ENCODE measurements around the gene SLC31A1.
"Not testable (repeated sequence)": the region's sequence is repeated elsewhere in the genome, so short reads cannot be mapped to it uniquely, and the experiment has no call there.

The SLC31A1 gene

GRCh38 chr9:113267911-113268566 is 46.7 kb downstream of the SLC31A1 start:
- no peak for DNase-seq

- no peak for DNase-seq
These were observed 48.0 kb downstream of the SLC31A1 start for GRCh38 chr9:113269355-113269754.

- DNase-seq: no peak
These were observed 48.5 kb downstream of the SLC31A1 start for GRCh38 chr9:113269871-113270270.

GRCh38 chr9:113274474-113275156 is 53.3 kb downstream of the SLC31A1 start:
- DNase-seq: peak; percentile 80

GRCh38 chr9:113275157-113276131 is 54.1 kb downstream of the SLC31A1 start, which contains the start of the genes CDC26 and PRPF4:
TSS of gene CDC26 (minus strand) at chr9:113275572. CDS start at chr9:113272507, 3,065 bp downstream.
TSS of gene PRPF4 (plus strand) at chr9:113275658. CDS start at chr9:113275744, 86 bp downstream.
- peak; percentile 99 for DNase-seq

- DNase-seq: no peak
These were observed 57.5 kb downstream of the SLC31A1 start for GRCh38 chr9:113278840-113279239.

- DNase-seq: no peak
These were observed 60.0 kb downstream of the SLC31A1 start for GRCh38 chr9:113281356-113281755.

GRCh38 chr9:113289091-113289490 is 67.7 kb downstream of the SLC31A1 start:
- DNase-seq: no peak

GRCh38 chr9:113290052-113290607 is 68.8 kb downstream of the SLC31A1 start:
- no peak for DNase-seq

GRCh38 chr9:113293285-113293878 is 72.0 kb downstream of the SLC31A1 start:
- DNase-seq: no peak

- not testable (repeated sequence) for DNase-seq
These were observed 74.9 kb downstream of the SLC31A1 start for GRCh38 chr9:113296247-113296646.

- DNase-seq: peak; percentile 60
These were observed 75.6 kb downstream of the SLC31A1 start for GRCh38 chr9:113296796-113297558.

- DNase-seq: no peak
These were observed 77.0 kb downstream of the SLC31A1 start for GRCh38 chr9:113298311-113298710.

GRCh38 chr9:113298924-113299770 is 77.8 kb downstream of the SLC31A1 start:
- DNase-seq: peak; percentile 74

GRCh38 chr9:113299800-113300292 is 78.5 kb downstream of the SLC31A1 start:
- DNase-seq: peak; percentile 8

- DNase-seq: no peak
These were observed 80.2 kb downstream of the SLC31A1 start for GRCh38 chr9:113301548-113301947.

GRCh38 chr9:113302792-113303418 is 81.6 kb downstream of the SLC31A1 start, which contains the start of gene RNF183:
TSS of gene RNF183 (minus strand) at chr9:113303376. CDS start at chr9:113298184, 5,192 bp downstream.
- DNase-seq: no peak

GRCh38 chr9:113306566-113306965 is 85.2 kb downstream of the SLC31A1 start:
- no peak for DNase-seq

GRCh38 chr9:113307396-113307975 is 86.1 kb downstream of the SLC31A1 start:
- DNase-seq: no peak

All from NCI-H2171 treated with DMSO at 0.1 percent for 48 hours (cell line).